ENCODE measurements around the gene NUDT22. TPM values are rescaled to one million over a fixed set of nuclear protein-coding genes. Genes with fewer than 3 reads are reported as not detected.

NUDT22 gene
- total RNA-seq, 1 experiment from 2014 or later = 31.9 TPM

DNA sequence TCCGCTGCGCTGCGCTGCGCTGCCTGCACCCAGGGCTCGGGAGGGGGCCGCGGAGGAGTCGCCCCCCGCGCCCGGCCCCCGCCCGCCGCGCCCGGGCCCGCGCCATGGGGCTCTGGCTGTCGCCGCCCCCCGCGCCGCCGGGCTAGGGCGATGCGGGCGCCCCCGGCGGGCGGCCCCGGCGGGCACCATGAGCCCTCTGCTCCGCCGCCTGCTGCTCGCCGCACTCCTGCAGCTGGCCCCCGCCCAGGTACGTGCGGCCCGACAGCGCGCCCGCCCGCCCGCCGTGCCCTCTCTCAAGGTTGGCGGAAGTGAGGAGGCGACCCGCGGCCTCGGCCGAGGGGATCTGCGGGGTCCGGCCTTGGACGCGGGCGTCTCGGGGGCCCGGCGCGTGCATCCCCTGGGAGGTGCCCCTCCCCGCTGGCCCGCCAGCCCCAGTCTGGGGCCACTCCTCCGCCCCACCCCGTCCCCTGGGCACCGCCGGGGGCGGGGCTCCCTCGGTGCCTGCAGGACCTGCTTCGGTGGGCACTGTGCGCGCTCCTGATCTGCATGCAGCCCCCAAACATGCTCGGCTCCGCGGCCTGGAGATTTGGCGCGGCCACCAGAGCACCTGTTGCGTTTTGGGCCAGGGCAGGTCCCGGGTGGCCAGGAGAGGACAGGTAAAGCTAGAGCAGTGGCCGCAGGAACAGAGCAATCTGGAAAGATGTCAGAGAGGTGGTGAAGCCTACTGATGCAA lies 8.7 kb downstream of the NUDT22 start:
- ChIA-PET POLR2A (no interaction called here), CTCF (no interaction called here)
- peak in 1 of 2 experiments; percentile 66 for DNase-seq
- no peaks in the 10 kb centered on the region for H3K27me3 ChIP-seq (replicated peaks; ENCODE audit: control insufficient read depth, insufficient read depth, low read length)
- peaks cover 31% of the 10 kb centered on the region for H3K36me3 Mint-ChIP-seq (ENCODE audit: insufficient read depth, unreplicated experiment)
- H3K4me1 ChIP-seq = peaks cover 21% of the 10 kb centered on the region
- H3K4me1 Mint-ChIP-seq (ENCODE audit: low read depth, unreplicated experiment) = peaks cover under 1% of the 10 kb centered on the region
- H3K36me3 ChIP-seq (ENCODE audit: control insufficient read depth, insufficient read depth, low read length) = peaks cover 2% of the 10 kb centered on the region
- BruUV-seq (replicated peaks) = no TSS peak
- H3K27me3 Mint-ChIP-seq (ENCODE audit: insufficient read depth, unreplicated experiment) = no peaks in the 10 kb centered on the region
- intact Hi-C loops (cut with micrococcal nuclease; ENCODE audit: unreplicated experiment) = loop anchor here (1.0 kb wide), 1 partner anchor 31 kb away; no protein-coding TSS in a partner anchor
- H3K9me3 Mint-ChIP-seq (ENCODE audit: unreplicated experiment) = no peaks in the 10 kb centered on the region
- no peaks in the 10 kb centered on the region for H3K9me3 ChIP-seq
- TF ChIP-seq, protein P1, sequence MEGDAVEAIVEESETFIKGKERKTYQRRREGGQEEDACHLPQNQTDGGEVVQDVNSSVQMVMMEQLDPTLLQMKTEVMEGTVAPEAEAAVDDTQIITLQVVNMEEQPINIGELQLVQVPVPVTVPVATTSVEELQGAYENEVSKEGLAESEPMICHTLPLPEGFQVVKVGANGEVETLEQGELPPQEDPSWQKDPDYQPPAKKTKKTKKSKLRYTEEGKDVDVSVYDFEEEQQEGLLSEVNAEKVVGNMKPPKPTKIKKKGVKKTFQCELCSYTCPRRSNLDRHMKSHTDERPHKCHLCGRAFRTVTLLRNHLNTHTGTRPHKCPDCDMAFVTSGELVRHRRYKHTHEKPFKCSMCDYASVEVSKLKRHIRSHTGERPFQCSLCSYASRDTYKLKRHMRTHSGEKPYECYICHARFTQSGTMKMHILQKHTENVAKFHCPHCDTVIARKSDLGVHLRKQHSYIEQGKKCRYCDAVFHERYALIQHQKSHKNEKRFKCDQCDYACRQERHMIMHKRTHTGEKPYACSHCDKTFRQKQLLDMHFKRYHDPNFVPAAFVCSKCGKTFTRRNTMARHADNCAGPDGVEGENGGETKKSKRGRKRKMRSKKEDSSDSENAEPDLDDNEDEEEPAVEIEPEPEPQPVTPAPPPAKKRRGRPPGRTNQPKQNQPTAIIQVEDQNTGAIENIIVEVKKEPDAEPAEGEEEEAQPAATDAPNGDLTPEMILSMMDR (IDR thresholded peaks at IDR 0.05; ENCODE audit: insufficient read depth in 1 of 2, low read depth in 1 of 2, low read length in 1 of 2, severe bottlenecking in 1 of 2, unreplicated experiment in 1 of 2) = no peak
- H3K27ac Mint-ChIP-seq (ENCODE audit: unreplicated experiment) = peak overlapping the region; percentile 27
- peak overlapping the region; percentile 77 for H3K4me3 ChIP-seq (ENCODE audit: low read depth, low read length)
- peak overlapping the region; percentile 78 for H3K4me3 Mint-ChIP-seq (ENCODE audit: unreplicated experiment)

DNA sequence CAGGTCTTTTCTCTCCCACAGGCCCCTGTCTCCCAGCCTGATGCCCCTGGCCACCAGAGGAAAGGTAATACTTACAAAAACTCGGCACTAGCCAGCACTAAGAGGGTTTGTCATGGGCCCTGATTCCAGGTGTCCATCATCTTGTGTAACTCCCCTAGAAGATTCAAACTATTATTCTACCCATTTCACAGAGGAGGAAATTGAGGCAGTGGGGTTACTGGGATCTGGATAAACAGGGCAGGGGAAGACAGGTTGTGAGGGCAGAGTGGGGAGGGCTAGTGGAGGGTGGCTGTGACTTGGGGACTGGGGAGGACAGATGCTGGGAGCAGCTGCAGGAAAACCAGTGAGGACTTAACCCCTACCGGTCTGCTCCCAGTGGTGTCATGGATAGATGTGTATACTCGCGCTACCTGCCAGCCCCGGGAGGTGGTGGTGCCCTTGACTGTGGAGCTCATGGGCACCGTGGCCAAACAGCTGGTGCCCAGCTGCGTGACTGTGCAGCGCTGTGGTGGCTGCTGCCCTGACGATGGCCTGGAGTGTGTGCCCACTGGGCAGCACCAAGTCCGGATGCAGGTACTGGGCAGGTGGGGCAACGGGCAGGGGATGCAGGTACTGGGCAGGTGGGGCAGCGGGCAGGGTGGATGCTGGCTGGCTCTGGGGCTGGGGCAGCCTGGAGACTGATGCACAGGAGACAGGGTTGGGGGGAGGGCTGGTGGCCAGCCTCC lies 9.5 kb downstream of the NUDT22 start:
- Mint-ChIP-seq H3K27ac (ENCODE audit: unreplicated experiment) (peak overlapping the region; percentile 27), H3K4me1 (ENCODE audit: low read depth, unreplicated experiment) (peaks cover 8% of the 10 kb centered on the region), H3K9me3 (ENCODE audit: unreplicated experiment) (no peaks in the 10 kb centered on the region), H3K27me3 (ENCODE audit: insufficient read depth, unreplicated experiment) (no peaks in the 10 kb centered on the region), H3K36me3 (ENCODE audit: insufficient read depth, unreplicated experiment) (peaks cover 31% of the 10 kb centered on the region), H3K4me3 (ENCODE audit: unreplicated experiment) (peak overlapping the region; percentile 78)
- CTCF ChIA-PET = no interaction called here
- Histone ChIP-seq H3K9me3 (no peaks in the 10 kb centered on the region), H3K27me3 (replicated peaks; ENCODE audit: control insufficient read depth, insufficient read depth, low read length) (no peaks in the 10 kb centered on the region), H3K36me3 (ENCODE audit: control insufficient read depth, insufficient read depth, low read length) (peaks cover 2% of the 10 kb centered on the region), H3K4me3 (ENCODE audit: low read depth, low read length) (peak overlapping the region; percentile 77), H3K4me1 (peaks cover 25% of the 10 kb centered on the region)
- TF ChIP-seq, protein P1 (IDR thresholded peaks at IDR 0.05; ENCODE audit: insufficient read depth in 1 of 2, low read depth in 1 of 2, low read length in 1 of 2, severe bottlenecking in 1 of 2, unreplicated experiment in 1 of 2) = no peak
- POLR2A ChIA-PET = no interaction called here
- intact Hi-C loops (cut with micrococcal nuclease; ENCODE audit: unreplicated experiment) = no loop called here
- TSS peak; percentile 9 for BruUV-seq (replicated peaks)
- DNase-seq = no peak

DNA sequence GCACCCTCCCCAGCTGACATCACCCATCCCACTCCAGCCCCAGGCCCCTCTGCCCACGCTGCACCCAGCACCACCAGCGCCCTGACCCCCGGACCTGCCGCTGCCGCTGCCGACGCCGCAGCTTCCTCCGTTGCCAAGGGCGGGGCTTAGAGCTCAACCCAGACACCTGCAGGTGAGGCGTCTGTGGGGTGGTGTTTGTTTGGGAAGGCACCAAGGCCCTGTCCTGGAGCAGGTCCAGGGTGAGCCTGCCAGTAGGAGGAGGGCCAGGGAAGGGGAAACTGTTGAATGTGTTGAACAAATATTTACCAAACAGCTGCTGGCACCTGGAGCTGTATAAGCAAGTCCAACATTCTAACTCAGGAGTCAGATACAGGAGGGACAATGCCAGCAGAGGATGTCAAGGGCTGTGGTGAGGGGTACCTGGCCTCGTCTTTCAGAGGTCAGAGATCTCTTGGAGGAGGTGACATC lies 11.4 kb downstream of the NUDT22 start:
- peaks cover 50% of the 10 kb centered on the region for H3K36me3 Mint-ChIP-seq (ENCODE audit: insufficient read depth, unreplicated experiment)
- no peaks in the 10 kb centered on the region for H3K9me3 Mint-ChIP-seq (ENCODE audit: unreplicated experiment)
- no peak for DNase-seq
- CTCF ChIA-PET = interaction anchor here (1.2 kb wide), 1 partner anchor 9 kb away, joined by 3 read pairs; the partner anchor contains the start of gene PPP1R14B
- intact Hi-C loops (cut with micrococcal nuclease; ENCODE audit: unreplicated experiment) = no loop called here
- H3K27me3 ChIP-seq (replicated peaks; ENCODE audit: control insufficient read depth, insufficient read depth, low read length) = no peaks in the 10 kb centered on the region
- no TSS peak for BruUV-seq (replicated peaks)
- peaks cover 8% of the 10 kb centered on the region for H3K4me1 Mint-ChIP-seq (ENCODE audit: low read depth, unreplicated experiment)
- TF ChIP-seq, protein P1 (IDR thresholded peaks at IDR 0.05; ENCODE audit: insufficient read depth in 1 of 2, low read depth in 1 of 2, low read length in 1 of 2, severe bottlenecking in 1 of 2, unreplicated experiment in 1 of 2) = no peak
- POLR2A ChIA-PET = interaction anchor here (0.6 kb wide), 1 partner anchor 52 kb away, joined by 3 read pairs; the partner anchor contains the start of gene STIP1
- no peak overlapping the region for H3K4me3 ChIP-seq (ENCODE audit: low read depth, low read length)
- no peaks in the 10 kb centered on the region; the same call in 1 of the 2 replicates for H3K36me3 ChIP-seq (ENCODE audit: control insufficient read depth, insufficient read depth, low read length)
- H3K9me3 ChIP-seq = no peaks in the 10 kb centered on the region
- no peaks in the 10 kb centered on the region for H3K27me3 Mint-ChIP-seq (ENCODE audit: insufficient read depth, unreplicated experiment)
- no peak overlapping the region for H3K4me3 Mint-ChIP-seq (ENCODE audit: unreplicated experiment)
- peaks cover 24% of the 10 kb centered on the region for H3K4me1 ChIP-seq
- H3K27ac Mint-ChIP-seq (ENCODE audit: unreplicated experiment) = no peak overlapping the region

All from Caco-2 (cell line).